ENCODE measurements around the gene IL1B.

Gene IL1B

GRCh38 chr2:112836695-112837117 lies at the start of gene IL1B:
TSS of gene IL1B (minus strand) at chr2:112836779. CDS start at chr2:112836229, 550 bp downstream.
- no peak for DNase-seq

GRCh38 chr2:112886291-112886690 lies 49.7 kb upstream of the IL1B start:
- DNase-seq, result no peak

- DNase-seq, result no peak
Measured at GRCh38 chr2:112885506-112885902, 48.9 kb upstream of the IL1B start.

GRCh38 chr2:112884869-112885505 lies 48.4 kb upstream of the IL1B start:
- DNase-seq, result peak in 8 of 56 donors; percentile 5 to 49 (median 20)

- DNase-seq, result no peak
Measured at GRCh38 chr2:112883669-112884068, 47.1 kb upstream of the IL1B start.

- DNase-seq, result peak in 38 of 56 donors; percentile 7 to 83 (median 37)
Measured at GRCh38 chr2:112881217-112881985, 44.8 kb upstream of the IL1B start.

- no peak for DNase-seq
Measured at GRCh38 chr2:112880696-112881095, 44.1 kb upstream of the IL1B start.

- no peak for DNase-seq
Measured at GRCh38 chr2:112880091-112880531, 43.5 kb upstream of the IL1B start.

GRCh38 chr2:112879491-112880041 lies 43.0 kb upstream of the IL1B start:
- no peak for DNase-seq

- DNase-seq, result no peak
Measured at GRCh38 chr2:112877423-112877822, 40.8 kb upstream of the IL1B start.

GRCh38 chr2:112876971-112877361 lies 40.4 kb upstream of the IL1B start:
- DNase-seq, result no peak

- no peak for DNase-seq
Measured at GRCh38 chr2:112876257-112876970, 39.8 kb upstream of the IL1B start.

GRCh38 chr2:112870841-112871835 lies 34.6 kb upstream of the IL1B start:
- no peak for DNase-seq

GRCh38 chr2:112869258-112869842 lies 32.8 kb upstream of the IL1B start:
- peak in 2 of 56 donors; percentile 9 to 55 for DNase-seq

- no peak for DNase-seq
Measured at GRCh38 chr2:112867701-112868631, 31.4 kb upstream of the IL1B start.

GRCh38 chr2:112866128-112866835 lies 29.7 kb upstream of the IL1B start:
- no peak for DNase-seq

GRCh38 chr2:112864072-112864471 lies 27.5 kb upstream of the IL1B start:
- DNase-seq, result no peak

Data from amygdala (tissue), 56 donors.